ENCODE results near the gene ANKRD10. TPM values are rescaled to one million over a fixed set of nuclear protein-coding genes. Genes with fewer than 3 reads are reported as not detected.

ANKRD10 gene
- total and polyA plus RNA-seq, 2 of the 8 experiments (the other 6 are each of a cell fraction or from before 2014, with no cell fraction given), result 146 to 218 TPM

GRCh38 chr13:110912651-110913051 lies 2.2 kb downstream of the ANKRD10 start (continued):
- no peak for TF ChIP-seq SIRT6 (IDR thresholded peaks at IDR 0.05; ENCODE audit: low read length)
- TF ChIP-seq SAP30 (IDR thresholded peaks at IDR 0.05; ENCODE audit: insufficient read depth, insufficient replicate concordance, low read length), result no peak
- TF ChIP-seq HDAC2 (IDR thresholded peaks at IDR 0.05; ENCODE audit: borderline replicate concordance in 1 of 2, low read depth in 2 of 2, low read length in 2 of 2), result no peak
- no peak for TF ChIP-seq KDM4A (IDR thresholded peaks at IDR 0.05; ENCODE audit: low read depth, low read length, severe bottlenecking)
- no peak for TF ChIP-seq GABPA (IDR thresholded peaks at IDR 0.05; ENCODE audit: borderline replicate concordance, insufficient read depth, low read length)
- TF ChIP-seq SIX5 (IDR thresholded peaks at IDR 0.05; ENCODE audit: low read depth, low read length), result no peak
- no peak for TF ChIP-seq CHD1 (IDR thresholded peaks at IDR 0.05; ENCODE audit: low read depth, low read length)

All from H1 (cell line).